Skeletal muscle tissue (tissue), 5 donors: ENCODE measurements around the gene HSD17B4. TPM values are rescaled to one million over a fixed set of nuclear protein-coding genes. Genes with fewer than 3 reads are reported as not detected.

ENCODE experiments used
- H3K27ac ChIP-seq: one replicate; pipeline ENCODE4 v1.7.0; 2013; ENCODE audit warnings: mild to moderate bottlenecking, low read depth, low read length, inconsistent platforms
- H3K27me3 ChIP-seq, 3 donors: one replicate each; pipeline ENCODE4 v1.7.0; 2013; ENCODE audit warnings: low read length in 3 of 3; ENCODE audit not compliant: control insufficient read depth in 3 of 3, insufficient read depth in 3 of 3
- H3K36me3 ChIP-seq, 3 donors: one replicate each; pipeline ENCODE4 v1.7.0; 2013; ENCODE audit warnings: low read length in 3 of 3; ENCODE audit not compliant: control insufficient read depth in 3 of 3, insufficient read depth in 3 of 3
- H3K4me1 ChIP-seq, 3 donors: one replicate each; pipeline ENCODE4 v1.7.0; 2013; ENCODE audit warnings: low read length in 3 of 3, mild to moderate bottlenecking in 3 of 3; ENCODE audit not compliant: control insufficient read depth in 3 of 3, insufficient read depth in 3 of 3
- H3K4me3 ChIP-seq, 3 donors: one replicate each; pipeline ENCODE4 v1.7.0; 2013; ENCODE audit warnings: low read length in 3 of 3
- H3K9ac ChIP-seq, 3 donors: one replicate each; pipeline ENCODE4 v1.7.0; 2013; ENCODE audit warnings: low read length in 3 of 3, mild to moderate bottlenecking in 3 of 3, moderate library complexity in 2 of 3, low read depth in 1 of 3
- H3K9me3 ChIP-seq, 3 donors: one replicate each; pipeline ENCODE4 v1.7.0; 2013; ENCODE audit warnings: low read length in 3 of 3; ENCODE audit not compliant: control insufficient read depth in 3 of 3
- small RNA-seq: library from RNA; depleted of rRNA; stranded (forward); fragments of <200 nt; gene quantifications from one replicate; pipeline ENCODE3, GENCODE V24; 2014
- total RNA-seq: library from RNA; depleted of rRNA; stranded (reverse); fragments of >200 nt; gene quantifications from one replicate; pipeline ENCODE4 v1.2.3, GENCODE V29; 2014
- donor health status: Osteomylitis.

The HSD17B4 gene
- total RNA-seq, 1 donor from 2014 or later: 142 TPM

DNA sequence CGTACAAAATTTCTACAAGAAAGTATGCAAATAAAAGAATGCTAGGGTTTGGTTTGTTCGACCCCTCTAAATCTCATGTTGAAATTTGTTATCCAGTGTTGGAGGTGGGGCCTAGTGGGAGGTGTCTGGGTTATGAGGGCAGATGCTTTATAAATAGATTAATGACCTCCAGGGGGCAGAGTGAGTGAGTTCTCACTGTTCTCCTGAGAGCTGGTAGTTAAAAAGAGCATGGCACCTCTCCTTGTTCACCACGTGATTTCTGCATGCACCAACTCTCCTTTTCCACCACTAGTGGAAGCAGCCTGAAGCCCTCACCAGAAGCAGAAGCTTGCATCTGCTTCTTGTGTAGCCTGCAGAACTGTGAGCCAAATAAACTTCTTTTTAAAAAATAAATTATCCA, 126.6 kb downstream of the HSD17B4 start:
- Histone ChIP-seq H3K9ac (no peak overlapping the region), H3K27ac (no peak overlapping the region), H3K4me3 (no peak overlapping the region), H3K27me3 (no peaks in the 10 kb centered on the region), H3K9me3 (no peaks in the 10 kb centered on the region), H3K4me1 (no peaks in the 10 kb centered on the region), H3K36me3 (no peaks in the 10 kb centered on the region)

- no peaks in the 10 kb centered on the region for H3K4me1 ChIP-seq
- H3K36me3 ChIP-seq: no peaks in the 10 kb centered on the region
- no peak overlapping the region for H3K9ac ChIP-seq
- no peak overlapping the region for H3K4me3 ChIP-seq
- no peak overlapping the region for H3K27ac ChIP-seq
- no peaks in the 10 kb centered on the region for H3K9me3 ChIP-seq
- H3K27me3 ChIP-seq: no peaks in the 10 kb centered on the region
These were observed 130.7 kb downstream of the HSD17B4 start for GRCh38 chr5:119582987-119583386.

GRCh38 chr5:119583684-119584083, 131.4 kb downstream of the HSD17B4 start:
- Histone ChIP-seq H3K27ac (no peak overlapping the region), H3K27me3 (no peaks in the 10 kb centered on the region), H3K36me3 (no peaks in the 10 kb centered on the region), H3K9me3 (no peaks in the 10 kb centered on the region), H3K4me3 (no peak overlapping the region), H3K4me1 (no peaks in the 10 kb centered on the region), H3K9ac (no peak overlapping the region)

Small RNAs within 50 kb of the gene (small RNA-seq; reads per million reads assigned to genes)
- gene RNA5SP190: 0.09 reads per million

Other genes starting within 250 kb of the HSD17B4 start
- gene TNFAIP8, start 96.5 kb upstream of the HSD17B4 start, total RNA-seq: 18.8 TPM
- not detected for gene FAM170A, start 177.1 kb downstream of the HSD17B4 start, total RNA-seq